ENCODE results near the gene DDX55. TPM values are rescaled to one million over a fixed set of nuclear protein-coding genes. Genes with fewer than 3 reads are reported as not detected.

DDX55 gene
- total RNA-seq, 1 donor from 2014 or later = 12.7 TPM

Other genes with a start within 250 kb of the DDX55 start
- 29.7 TPM for gene SBNO1, start 237.3 kb upstream of the DDX55 start, total RNA-seq
- gene KMT5A, start 218.0 kb upstream of the DDX55 start, total RNA-seq = 39.7 TPM
- gene RILPL2, start 165.4 kb upstream of the DDX55 start, total RNA-seq = 6.2 TPM
- gene SNRNP35, start 144.0 kb upstream of the DDX55 start, total RNA-seq = 22.0 TPM
- gene RILPL1, start 68.4 kb upstream of the DDX55 start, total RNA-seq = 13.4 TPM
- gene TMED2, start 17.5 kb upstream of the DDX55 start, total RNA-seq = 258 TPM
- 41.9 TPM for gene EIF2B1, start 31.6 kb downstream of the DDX55 start, total RNA-seq
- 18.2 TPM for gene GTF2H3, start 31.7 kb downstream of the DDX55 start, total RNA-seq
- 15.2 TPM for gene TCTN2, start 69.0 kb downstream of the DDX55 start, total RNA-seq
- gene ATP6V0A2, start 110.3 kb downstream of the DDX55 start, total RNA-seq = 25.9 TPM
- gene DNAH10, start 160.2 kb downstream of the DDX55 start, total RNA-seq = 0.23 TPM

Data from mucosa of gallbladder (tissue), 1 donor.